Sigmoid colon (tissue), 7 donors: ENCODE data around the gene RNF212. TPM values are rescaled to one million over a fixed set of nuclear protein-coding genes. Genes with fewer than 3 reads are reported as not detected.

Experiments
- DNase-seq: peaks from one replicate; pipeline ENCODE4 v3.0.0-alpha.2; 2019
- H3K27ac ChIP-seq, 4 donors: fragments of 200-600 bp; sonication (generic); one replicate each; pipeline ENCODE4 v1.5.1; 2016 to 2019; ENCODE audit warnings: mild to moderate bottlenecking in 1 of 4
- H3K27me3 ChIP-seq, 3 donors: fragments of 200-600 bp; sonication (generic); one replicate each; pipeline ENCODE4 v1.5.1; 2019; ENCODE audit warnings: mild to moderate bottlenecking in 1 of 3
- H3K36me3 ChIP-seq, 4 donors: fragments of 200-600 bp; sonication (generic); one replicate each; pipeline ENCODE4 v1.5.1; 2016 to 2019
- H3K4me1 ChIP-seq, 4 donors: fragments of 200-600 bp; sonication (generic); one replicate each; pipeline ENCODE4 v1.5.1; 2017 to 2019
- H3K4me3 ChIP-seq, 4 donors: fragments of 200-600 bp; sonication (generic); one replicate each; pipeline ENCODE4 v1.5.1; 2017 to 2019; ENCODE audit warnings: mild to moderate bottlenecking in 2 of 4, moderate library complexity in 1 of 4
- H3K9me3 ChIP-seq, 4 donors: fragments of 200-600 bp in 3 of 4; sonication (generic) in 3 of 4; one replicate each; pipeline versions ENCODE4 v1.5.1 to v1.6.1; 2013 to 2019
- CTCF ChIP-seq, 4 experiments: fragments of 450-650 bp in 3 of 4; fragments of 200-600 bp in 1 of 4; IDR thresholded peaks; one replicate each; pipeline ENCODE4 v1.5.1; 2016 to 2019; ENCODE audit warnings: antibody characterized with exemption in 4 of 4, mild to moderate bottlenecking in 3 of 4, moderate library complexity in 2 of 4
- EP300 ChIP-seq, 4 donors: sonication (generic); formaldehyde crosslinking; IDR thresholded peaks; one replicate each; pipeline ENCODE4 v1.6.1; 2017; ENCODE audit warnings: antibody characterized with exemption in 4 of 4
- POLR2A ChIP-seq, 2 donors: fragments of 450-650 bp; IDR thresholded peaks; one replicate each; pipeline ENCODE4 v1.6.1; 2016; ENCODE audit warnings: antibody characterized with exemption in 2 of 2, mild to moderate bottlenecking in 2 of 2, moderate library complexity in 2 of 2
- POLR2AphosphoS5 ChIP-seq, 4 donors: sonication (generic); formaldehyde crosslinking; IDR thresholded peaks; one replicate each; pipeline ENCODE4 v1.6.1; 2017; ENCODE audit warnings: antibody characterized with exemption in 4 of 4
- WGBS, 2 donors: extraction: QIAGEN DNeasy Blood & Tissue Kit; methylation state at CpG; one replicate each; pipeline ENCODE4 v1.1.7; 2013; 5-methylcytosine and 5-hydroxymethylcytosine counted together
- intact Hi-C: fragments of 100-400 bp; cut with DNase I; formaldehyde crosslinking; loops from one replicate; pipeline ENCODE4 v1.15.1; 2023
- polyA plus RNA-seq, 3 donors: library from polyadenylated mRNA; stranded (reverse); fragments of 200-250 nt; gene quantifications; one replicate each; pipeline ENCODE4 v1.2.3, GENCODE V29; 2013
- total RNA-seq, 4 donors: library from RNA; depleted of rRNA; stranded (reverse); fragments of >200 nt; gene quantifications; one replicate each; pipeline ENCODE4 v1.1.0, GENCODE V29; 2016
- donor health status: healthy with polysubstance abuse.
- donor health status: Bipolar disorder and iron deficiency.
- donor health status: healthy.

RNF212 gene
- total and polyA plus RNA-seq, 7 donors, result 0.60 to 12.8 (median 4.0) TPM; not detected in 1

DNA sequence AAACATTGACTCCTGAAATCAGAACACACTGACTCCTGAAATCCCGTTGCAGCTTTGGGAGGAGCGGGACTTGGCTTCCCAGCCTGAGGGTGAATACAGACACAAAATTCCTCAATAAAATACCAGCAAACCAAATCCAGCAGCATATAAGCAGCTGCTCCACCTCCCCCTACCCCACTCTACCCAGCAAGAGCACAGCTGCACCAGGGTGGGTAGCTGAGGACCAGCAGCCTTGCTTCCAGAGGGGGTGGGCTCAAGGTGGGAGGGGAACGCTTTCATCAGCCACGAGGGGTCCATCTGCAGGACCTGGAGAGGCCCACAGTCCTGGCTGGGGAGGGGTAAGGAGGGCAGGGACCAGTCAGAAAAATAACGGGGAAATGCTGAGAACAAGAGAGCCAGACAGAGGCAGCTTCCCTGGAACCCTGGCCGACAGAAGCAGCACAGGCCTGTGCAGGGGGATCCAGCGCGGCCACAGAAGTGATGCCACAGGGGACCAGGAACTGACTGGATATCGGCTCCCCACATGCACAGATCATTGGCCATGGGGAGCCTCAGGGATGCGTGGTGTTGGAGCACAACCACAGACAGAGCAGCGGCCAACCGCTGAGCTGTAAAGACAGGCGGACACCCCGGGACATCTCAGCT is 52.2 kb downstream of the RNF212 start:
- peaks cover 3 to 63% (median 37%) of the 10 kb centered on the region in 3 donors for H3K27me3 ChIP-seq
- DNase-seq, result peak; percentile 39
- 86 to 89% methylated on average over 14 of the region's 14 CpGs for WGBS, 2 donors

GRCh38 chr4:1060621-1061020 is 52.7 kb downstream of the RNF212 start:
- Histone ChIP-seq H3K27ac (no peak overlapping the region), H3K27me3 (peaks cover 7 to 67% (median 42%) of the 10 kb centered on the region in 3 donors), H3K4me1 (peaks cover 0 to 5% (median 0%) of the 10 kb centered on the region in 4 donors), H3K4me3 (no peak overlapping the region), H3K9me3 (no peaks in the 10 kb centered on the region), H3K36me3 (no peaks in the 10 kb centered on the region)
- peak; percentile 15 for DNase-seq
- no peak for TF ChIP-seq POLR2AphosphoS5 (IDR thresholded peaks at IDR 0.05)
- no peak for TF ChIP-seq POLR2A (IDR thresholded peaks at IDR 0.05)
- no peak for TF ChIP-seq CTCF (IDR thresholded peaks at IDR 0.05)
- TF ChIP-seq EP300 (IDR thresholded peaks at IDR 0.05), result no peak
- intact Hi-C loops, result no loop called here
- 93 to 96% methylated on average over 9 of the region's 9 CpGs for WGBS, 2 donors

More for the DNA sequence above, 52.2 kb downstream of the RNF212 start:
- TF ChIP-seq EP300 (IDR thresholded peaks at IDR 0.05) (no peak), CTCF (IDR thresholded peaks at IDR 0.05) (no peak), POLR2AphosphoS5 (IDR thresholded peaks at IDR 0.05) (no peak), POLR2A (IDR thresholded peaks at IDR 0.05) (no peak)
- Histone ChIP-seq H3K27ac (no peak overlapping the region), H3K4me1 (no peaks in the 10 kb centered on the region), H3K4me3 (no peak overlapping the region), H3K9me3 (no peaks in the 10 kb centered on the region), H3K36me3 (no peaks in the 10 kb centered on the region)
- intact Hi-C loops, result no loop called here

- WGBS, 2 donors, result 56 to 81% methylated on average over 10 of the region's 10 CpGs
- TF ChIP-seq POLR2AphosphoS5 (IDR thresholded peaks at IDR 0.05), result no peak
- TF ChIP-seq EP300 (IDR thresholded peaks at IDR 0.05), result no peak
- no peak for TF ChIP-seq POLR2A (IDR thresholded peaks at IDR 0.05)
- TF ChIP-seq CTCF (IDR thresholded peaks at IDR 0.05), result no peak
- Histone ChIP-seq H3K9me3 (no peaks in the 10 kb centered on the region), H3K27me3 (peaks cover 12 to 72% (median 42%) of the 10 kb centered on the region in 3 donors), H3K4me3 (no peak overlapping the region), H3K27ac (no peak overlapping the region), H3K36me3 (no peaks in the 10 kb centered on the region), H3K4me1 (peaks cover 0 to 8% (median 0%) of the 10 kb centered on the region in 4 donors)
- intact Hi-C loops, result no loop called here
- peak; percentile 58 for DNase-seq
These were observed 53.2 kb downstream of the RNF212 start for GRCh38 chr4:1060121-1060520.

GRCh38 chr4:1058997-1059665 is 54.2 kb downstream of the RNF212 start:
- TF ChIP-seq CTCF (IDR thresholded peaks at IDR 0.05), result no peak
- TF ChIP-seq EP300 (IDR thresholded peaks at IDR 0.05), result no peak
- TF ChIP-seq POLR2AphosphoS5 (IDR thresholded peaks at IDR 0.05), result no peak
- TF ChIP-seq POLR2A (IDR thresholded peaks at IDR 0.05), result no peak
- intact Hi-C loops, result no loop called here
- peak; percentile 46 for DNase-seq
- peaks cover 0 to 8% (median 0%) of the 10 kb centered on the region in 4 donors for H3K4me1 ChIP-seq
- no peaks in the 10 kb centered on the region for H3K36me3 ChIP-seq
- no peak overlapping the region for H3K4me3 ChIP-seq
- peaks cover 12 to 79% (median 42%) of the 10 kb centered on the region in 3 donors for H3K27me3 ChIP-seq
- no peak overlapping the region for H3K27ac ChIP-seq
- 26 to 70% methylated on average over 16 of the region's 16 CpGs for WGBS, 2 donors
- H3K9me3 ChIP-seq, result no peaks in the 10 kb centered on the region
